GM18870 (cell line): ENCODE data around the gene CCL23.
"Not testable (repeated sequence)": the region's sequence is repeated elsewhere in the genome, so short reads cannot be mapped to it uniquely, and the experiment has no call there.

Experiments used
- ATAC-seq: cut with Tn5 transposase; IDR thresholded peaks from one replicate; pipeline ENCODE4 v1.9.1; 2021; ENCODE audit warnings: moderate library complexity; ENCODE audit not compliant: unreplicated experiment

CCL23 gene, protein sequence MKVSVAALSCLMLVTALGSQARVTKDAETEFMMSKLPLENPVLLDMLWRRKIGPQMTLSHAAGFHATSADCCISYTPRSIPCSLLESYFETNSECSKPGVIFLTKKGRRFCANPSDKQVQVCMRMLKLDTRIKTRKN

GRCh38 chr17:36017799-36018198 is at the start of gene CCL23:
CCL23 (minus strand) TSS chr17:36017972; CDS start chr17:36017897, 75 bp downstream.
- ATAC-seq, result no peak

DNA sequence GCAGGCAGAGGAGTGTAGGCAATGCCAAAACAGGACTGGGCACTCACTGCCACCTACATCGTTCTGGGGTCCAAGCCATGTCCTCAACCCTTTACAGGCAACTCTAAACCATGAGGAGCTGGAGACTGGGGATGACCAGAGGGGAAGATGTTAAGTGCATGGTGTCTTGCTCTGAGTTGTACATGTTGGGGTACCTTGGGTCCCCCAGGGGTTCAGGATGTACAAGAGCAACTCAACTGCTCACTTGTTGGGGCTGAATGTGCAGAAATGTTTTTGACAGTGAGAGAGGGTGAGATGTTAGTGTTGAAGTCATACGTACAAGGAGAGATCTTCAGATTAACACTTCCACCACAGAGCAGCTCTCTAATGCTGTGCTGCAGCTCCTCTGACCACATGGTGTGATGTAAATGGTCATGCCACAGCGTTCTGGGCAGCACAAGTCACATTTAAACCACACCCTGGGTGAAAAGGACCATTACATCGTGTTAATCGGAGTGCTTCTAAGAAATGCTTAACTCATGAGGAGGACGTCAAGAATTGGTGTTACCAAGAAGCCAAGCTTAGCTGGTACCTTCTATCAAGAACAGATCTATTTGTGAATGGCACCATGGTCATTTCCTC is 48.7 kb upstream of the CCL23 start:
- ATAC-seq, result no peak

DNA sequence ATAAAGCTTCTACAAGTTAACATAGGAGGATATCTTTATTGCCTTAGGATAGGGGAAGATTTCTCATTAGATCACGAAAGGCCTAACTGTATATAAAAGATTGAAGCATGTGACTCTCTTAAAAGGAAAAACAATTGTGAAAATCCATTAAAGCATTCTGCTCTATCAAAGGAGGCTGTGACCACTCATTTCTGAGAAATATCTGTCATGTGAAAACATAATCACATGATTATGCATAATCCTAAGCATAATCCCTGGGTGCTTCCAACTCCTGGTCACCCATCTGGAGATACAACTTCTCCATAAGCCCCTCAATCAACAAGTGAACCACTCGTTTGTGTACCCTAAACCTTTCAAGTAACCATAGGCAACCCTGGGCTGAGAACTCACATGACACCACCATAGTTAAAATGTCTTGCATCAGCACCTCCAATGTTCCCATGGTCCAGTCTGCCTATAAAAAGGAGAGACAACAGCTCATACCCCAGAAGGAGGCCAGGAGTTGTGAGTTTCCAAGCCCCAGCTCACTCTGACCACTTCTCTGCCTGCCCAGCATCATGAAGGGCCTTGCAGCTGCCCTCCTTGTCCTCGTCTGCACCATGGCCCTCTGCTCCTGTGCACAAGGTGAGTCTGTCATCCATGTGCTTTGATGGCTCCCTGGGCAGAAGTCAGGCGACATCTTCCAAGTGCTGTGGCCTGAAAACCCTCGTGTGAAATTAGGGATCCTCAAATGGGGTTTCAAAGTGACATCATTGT is 46.2 kb upstream of the CCL23 start, which contains the start of gene CCL18:
Gene CCL18, plus strand, starts transcription at position 487 of the 756 bp plus-strand sequence. Its CDS starts 71 bp downstream, at position 558.
- ATAC-seq, result no peak

- no peak for ATAC-seq
Measured at GRCh38 chr17:36060816-36061215, 43.0 kb upstream of the CCL23 start.

- ATAC-seq, result no peak
Measured at GRCh38 chr17:36059406-36059805, 41.6 kb upstream of the CCL23 start.

DNA sequence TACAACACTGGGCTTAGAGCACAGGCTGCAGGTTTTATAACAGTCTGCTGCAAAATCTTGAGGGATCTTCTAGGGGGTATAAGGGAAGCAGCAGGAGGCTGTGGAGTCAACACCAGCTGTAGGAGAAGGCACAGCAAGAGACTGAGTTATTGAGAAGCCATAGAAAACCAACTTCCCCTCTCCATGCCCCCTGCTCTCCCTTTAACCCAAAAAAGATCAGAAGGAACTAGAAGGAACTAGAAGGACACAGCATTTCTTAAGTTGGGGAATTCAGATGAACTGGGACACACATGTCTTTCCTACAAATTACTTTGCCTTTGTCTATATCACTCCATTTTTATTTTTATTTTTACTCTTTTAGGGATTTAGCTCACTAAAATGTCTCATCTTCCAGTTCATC is 40.1 kb upstream of the CCL23 start:
- no peak for ATAC-seq

DNA sequence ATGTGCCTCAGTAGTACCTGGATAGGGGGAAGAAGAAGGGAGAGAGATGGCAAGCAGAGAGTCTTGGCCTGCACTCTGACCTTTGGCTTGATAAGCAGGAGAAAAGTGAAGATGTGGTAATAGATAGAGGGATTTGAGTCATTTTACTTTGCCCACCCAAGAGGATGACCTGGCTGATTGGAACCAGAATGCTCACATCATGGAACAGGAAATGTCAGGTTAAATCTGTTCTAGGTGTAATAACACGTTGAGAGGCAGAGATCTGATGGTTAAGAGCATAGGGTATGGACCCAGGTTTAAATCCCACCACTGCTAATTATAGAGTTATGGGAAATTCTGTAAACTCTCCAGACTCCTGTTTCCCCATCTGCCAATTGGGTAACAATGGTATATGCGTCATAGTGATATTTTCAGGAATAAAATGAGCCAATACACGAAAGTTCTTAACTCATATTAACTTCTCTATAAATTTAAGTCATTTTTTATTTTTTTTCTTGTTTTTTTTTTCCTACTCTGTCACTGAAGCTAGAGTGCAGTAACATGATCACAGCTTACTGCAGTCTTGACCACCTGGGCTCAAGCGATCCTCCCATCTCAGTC is 38.2 kb upstream of the CCL23 start:
- ATAC-seq, result no peak

GRCh38 chr17:36055171-36055570 is 37.4 kb upstream of the CCL23 start:
- no peak for ATAC-seq

DNA sequence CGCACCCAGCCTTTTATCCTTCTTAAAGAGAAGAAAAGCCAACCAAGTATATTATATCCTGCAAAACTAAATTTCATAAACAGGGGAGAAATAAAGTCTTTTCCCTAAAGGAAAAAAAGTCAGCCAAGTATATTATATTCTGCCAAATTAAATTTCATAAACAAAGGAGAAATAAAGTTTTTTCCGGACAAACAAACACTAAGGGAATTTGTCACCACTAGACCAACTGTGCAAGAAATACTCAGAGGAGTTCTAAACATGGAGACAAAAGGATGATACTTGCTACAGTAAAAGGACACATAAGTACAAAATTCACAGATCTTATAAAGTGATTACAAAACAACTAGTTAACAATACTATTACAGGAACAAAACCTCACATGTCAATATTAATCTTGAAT is 31.9 kb upstream of the CCL23 start:
- ATAC-seq, result no peak

DNA sequence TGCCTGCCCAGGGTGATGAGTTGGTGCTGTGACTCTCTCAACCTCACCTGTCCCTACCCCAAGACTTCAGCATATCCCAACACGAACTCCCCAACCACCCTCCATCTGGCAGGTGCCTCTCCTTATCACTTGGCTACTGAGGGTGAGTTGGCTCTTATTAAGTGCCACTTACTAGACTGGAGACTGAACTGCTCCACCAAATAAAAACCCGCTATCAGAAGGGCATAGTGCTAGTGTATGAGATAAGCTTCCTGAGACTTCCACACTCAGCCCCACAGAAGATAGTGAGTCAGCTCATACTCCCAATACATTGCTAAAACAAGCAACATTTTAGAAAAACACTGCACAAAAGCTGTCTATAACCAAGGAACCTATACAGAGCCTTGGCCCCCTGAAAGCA is 30.3 kb upstream of the CCL23 start:
- ATAC-seq, result no peak

DNA sequence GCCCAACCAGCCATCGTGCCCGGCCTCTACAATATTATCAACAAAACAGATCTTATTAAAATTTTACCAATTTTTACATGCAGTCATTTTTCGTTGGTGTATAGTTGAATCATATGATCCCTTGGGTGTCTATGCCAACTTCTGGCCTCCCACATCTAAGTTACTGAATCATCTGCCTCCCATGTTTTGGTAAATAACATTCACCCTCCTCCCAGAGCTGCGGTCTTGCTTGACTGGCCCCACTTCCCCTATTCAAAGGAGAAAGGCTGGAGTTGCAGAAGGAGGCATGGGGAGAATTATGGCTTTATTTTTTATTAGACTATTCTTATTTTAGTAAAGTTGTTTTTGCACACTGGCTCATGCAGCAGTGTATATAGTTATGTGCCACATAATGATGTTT is 18.5 kb upstream of the CCL23 start:
- ATAC-seq, result no peak

DNA sequence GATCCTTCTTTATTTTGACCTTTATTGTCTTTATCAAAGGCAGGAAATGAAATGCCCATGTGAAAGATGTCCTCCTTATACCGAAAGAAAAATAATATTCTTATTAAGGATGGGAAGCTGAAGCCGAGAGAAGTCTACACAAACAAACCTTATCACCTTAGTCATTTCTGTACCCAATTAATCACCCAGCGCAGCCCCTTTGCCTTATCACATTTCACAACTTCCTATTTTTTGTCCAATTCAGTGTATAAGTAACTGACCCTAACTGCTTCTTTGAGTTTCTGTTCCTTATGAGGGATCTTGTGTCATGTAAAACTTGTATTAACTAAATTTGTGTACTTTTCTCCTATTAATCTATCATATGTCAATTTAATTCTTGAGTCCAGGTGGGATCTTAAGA is 16.4 kb upstream of the CCL23 start:
- no peak for ATAC-seq

GRCh38 chr17:36030956-36031355 is 13.2 kb upstream of the CCL23 start:
- no peak for ATAC-seq

DNA sequence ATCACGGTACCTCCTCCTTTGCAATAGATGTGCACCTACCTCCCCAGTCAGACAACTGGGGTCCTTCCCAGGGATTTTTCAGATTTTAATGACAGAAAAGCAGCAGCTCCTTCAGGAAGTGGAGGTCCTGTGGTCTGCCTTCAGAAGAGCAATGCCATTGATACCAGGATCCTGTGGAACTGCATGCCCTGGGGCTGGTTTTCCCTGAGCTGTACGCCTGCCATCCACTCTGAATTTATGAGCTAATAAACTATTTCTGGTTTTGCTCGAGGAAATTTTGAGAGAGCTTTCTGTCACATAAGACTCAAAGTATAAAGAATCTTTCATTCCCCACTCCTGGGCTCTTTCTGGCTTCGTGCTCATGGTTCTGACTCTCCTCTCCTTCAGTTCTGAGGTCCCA is 10.0 kb upstream of the CCL23 start:
- ATAC-seq, result no peak

DNA sequence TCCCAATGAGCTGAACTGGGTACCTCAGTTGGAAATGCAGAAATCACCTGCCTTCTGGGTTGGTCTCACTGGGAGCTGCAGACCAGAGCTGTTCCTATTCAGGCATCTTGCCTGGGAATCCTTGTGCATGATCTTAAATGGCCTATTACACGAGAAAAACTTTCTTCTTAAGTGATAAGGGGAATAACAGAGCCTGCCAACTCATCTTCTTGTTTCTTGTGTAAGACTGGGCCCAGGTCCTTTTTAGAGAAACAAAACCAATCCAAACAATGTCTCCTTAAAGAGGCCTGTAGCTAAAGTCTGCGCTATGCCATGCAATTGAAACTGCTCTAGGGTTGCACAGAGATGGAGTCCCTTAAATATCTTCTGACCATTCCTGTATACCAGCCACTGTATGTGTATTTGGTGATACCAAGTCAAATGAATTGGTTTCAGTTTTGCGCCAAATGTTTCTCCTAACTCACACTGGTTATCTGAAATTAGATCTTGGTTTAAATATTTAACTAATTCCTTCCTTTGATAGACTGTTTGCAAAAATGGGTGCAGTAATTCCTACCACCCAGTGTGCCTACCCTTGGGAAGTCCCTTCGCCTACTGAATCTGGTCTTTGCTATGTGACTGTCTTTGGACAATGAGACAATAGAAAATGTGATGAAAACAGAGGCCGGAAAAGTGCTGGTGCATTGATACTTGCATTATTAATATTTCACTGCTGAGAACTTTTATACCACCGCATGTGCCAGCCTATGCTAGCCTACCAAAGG is 6.5 kb upstream of the CCL23 start:
- no peak for ATAC-seq

DNA sequence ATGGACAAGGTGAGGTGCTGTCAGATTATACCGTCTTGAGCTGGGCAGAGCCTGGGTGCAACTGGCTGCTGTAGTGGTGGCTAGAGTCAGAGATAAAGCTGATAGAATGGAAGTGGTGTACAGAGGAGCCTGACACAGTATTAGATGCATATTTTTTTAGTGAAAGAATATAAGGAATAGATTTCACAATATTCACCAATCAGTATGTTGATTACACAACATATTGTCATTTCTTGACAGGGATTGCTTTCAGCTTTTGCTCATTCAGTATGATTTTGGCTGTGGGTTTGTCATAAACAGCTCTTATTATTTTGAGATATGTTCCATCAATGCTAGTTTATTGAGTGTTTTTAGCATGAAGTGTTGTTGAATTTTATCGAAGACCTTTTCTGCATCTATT is 1.7 kb upstream of the CCL23 start:
- no peak for ATAC-seq

DNA sequence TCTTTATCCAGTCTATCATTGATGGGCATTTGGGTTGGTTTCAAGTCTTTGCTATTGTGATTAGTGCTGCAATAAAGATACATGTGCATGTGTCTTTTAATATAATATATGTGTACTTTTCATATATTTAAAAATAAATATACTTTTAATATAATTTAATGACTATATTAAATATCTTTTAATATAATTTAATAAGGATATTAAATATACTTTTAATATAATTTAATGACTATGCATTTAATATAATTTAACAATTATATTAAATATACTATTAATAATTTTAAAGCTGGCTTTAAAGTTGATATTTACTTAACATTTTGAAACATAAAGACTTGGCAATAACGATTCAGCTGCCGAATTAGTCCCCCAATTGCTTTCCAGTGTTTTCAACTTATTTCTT is 1.2 kb downstream of the CCL23 start:
- ATAC-seq, result no peak

GRCh38 chr17:36015895-36016294 is 1.9 kb downstream of the CCL23 start:
- ATAC-seq, result not testable (repeated sequence)

- no peak for ATAC-seq
Measured at GRCh38 chr17:36014946-36015345, 2.8 kb downstream of the CCL23 start.

- ATAC-seq, result no peak
Measured at GRCh38 chr17:36011201-36011600, 6.6 kb downstream of the CCL23 start.

DNA sequence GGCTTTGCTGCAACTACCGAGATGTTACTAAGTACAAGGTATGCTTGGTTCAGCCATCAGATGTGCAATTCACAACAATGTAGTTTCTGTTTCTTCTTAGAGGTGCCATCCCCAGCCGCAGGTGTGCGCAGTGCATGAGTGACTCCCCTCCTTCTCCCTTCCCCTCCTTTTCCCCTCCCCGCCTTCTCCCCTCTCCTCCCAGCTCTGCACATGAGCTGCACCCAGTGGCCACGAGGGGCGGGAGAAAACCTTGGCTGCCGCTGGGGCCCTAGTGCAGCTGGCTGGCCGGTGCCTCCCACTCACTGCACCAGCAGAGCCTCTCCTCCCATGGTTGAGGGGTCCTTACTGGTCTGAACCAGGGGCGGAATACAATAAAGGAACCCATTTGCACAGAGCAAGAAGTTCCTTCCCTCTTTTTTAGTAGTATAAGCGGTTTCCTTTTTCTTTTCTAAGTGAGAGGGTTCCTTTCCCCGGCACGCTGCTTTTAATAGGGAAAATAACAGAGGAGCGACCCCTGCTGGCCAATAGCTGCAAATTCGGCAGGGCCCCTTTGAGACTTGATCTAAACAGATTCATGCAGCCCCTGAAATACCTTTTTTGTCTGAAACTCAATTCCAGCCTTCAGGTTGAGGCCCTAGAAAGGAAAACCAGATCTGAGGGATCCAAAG is 8.6 kb downstream of the CCL23 start:
- no peak for ATAC-seq
